Measurements from ENCODE around the gene VWA2. TPM values are rescaled to one million over a fixed set of nuclear protein-coding genes. Genes with fewer than 3 reads are reported as not detected.

VWA2 gene
- total RNA-seq, 4 donors from 2014 or later: 5.0 to 20.8 (median 11.3) TPM

DNA sequence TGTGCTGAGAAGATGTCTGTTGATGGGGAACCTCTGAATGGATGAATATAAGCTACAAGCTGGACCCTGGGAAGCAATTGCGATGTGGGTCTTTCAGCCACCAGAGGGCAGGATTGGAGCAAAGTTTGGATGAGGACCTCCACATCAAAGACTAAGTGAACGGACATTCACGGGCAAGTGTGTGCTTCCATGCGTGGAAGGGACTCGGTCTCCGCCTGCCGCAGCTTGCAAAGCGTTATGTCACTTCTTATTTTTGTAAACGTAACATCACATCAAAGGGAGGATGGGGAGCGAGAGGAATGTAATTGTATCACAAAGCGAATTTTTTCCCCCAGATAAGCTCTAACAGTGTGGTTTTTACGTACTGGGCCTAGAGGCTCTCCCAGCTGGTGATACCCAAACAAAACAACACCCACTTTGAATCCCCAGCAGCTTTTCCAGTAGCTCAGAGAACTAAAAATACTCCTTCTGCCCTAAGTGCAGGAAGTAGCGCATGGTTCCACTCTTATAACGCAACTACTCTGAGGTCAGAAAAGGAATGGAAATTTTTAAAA lies 65.0 kb downstream of the VWA2 start:
- H3K4me3 ChIP-seq: peak overlapping the region; percentile 34 to 50 (median 42)
- TF ChIP-seq, protein P1, sequence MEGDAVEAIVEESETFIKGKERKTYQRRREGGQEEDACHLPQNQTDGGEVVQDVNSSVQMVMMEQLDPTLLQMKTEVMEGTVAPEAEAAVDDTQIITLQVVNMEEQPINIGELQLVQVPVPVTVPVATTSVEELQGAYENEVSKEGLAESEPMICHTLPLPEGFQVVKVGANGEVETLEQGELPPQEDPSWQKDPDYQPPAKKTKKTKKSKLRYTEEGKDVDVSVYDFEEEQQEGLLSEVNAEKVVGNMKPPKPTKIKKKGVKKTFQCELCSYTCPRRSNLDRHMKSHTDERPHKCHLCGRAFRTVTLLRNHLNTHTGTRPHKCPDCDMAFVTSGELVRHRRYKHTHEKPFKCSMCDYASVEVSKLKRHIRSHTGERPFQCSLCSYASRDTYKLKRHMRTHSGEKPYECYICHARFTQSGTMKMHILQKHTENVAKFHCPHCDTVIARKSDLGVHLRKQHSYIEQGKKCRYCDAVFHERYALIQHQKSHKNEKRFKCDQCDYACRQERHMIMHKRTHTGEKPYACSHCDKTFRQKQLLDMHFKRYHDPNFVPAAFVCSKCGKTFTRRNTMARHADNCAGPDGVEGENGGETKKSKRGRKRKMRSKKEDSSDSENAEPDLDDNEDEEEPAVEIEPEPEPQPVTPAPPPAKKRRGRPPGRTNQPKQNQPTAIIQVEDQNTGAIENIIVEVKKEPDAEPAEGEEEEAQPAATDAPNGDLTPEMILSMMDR (IDR thresholded peaks at IDR 0.05): peak; percentile 59 to 81 (median 80)
- no peak for TF ChIP-seq POLR2A (IDR thresholded peaks at IDR 0.05)
- DNase-seq: peak; percentile 78 to 94 (median 83)
- peak overlapping the region; percentile 4 to 68 (median 48) for H3K27ac ChIP-seq
- H3K9me3 ChIP-seq: no peaks in the 10 kb centered on the region
- H3K36me3 ChIP-seq: peaks cover 0 to 13% (median 0%) of the 10 kb centered on the region in 3 donors
- H3K27me3 ChIP-seq: no peaks in the 10 kb centered on the region
- peaks cover 0 to 17% (median 0%) of the 10 kb centered on the region in 4 donors for H3K4me1 ChIP-seq

DNA sequence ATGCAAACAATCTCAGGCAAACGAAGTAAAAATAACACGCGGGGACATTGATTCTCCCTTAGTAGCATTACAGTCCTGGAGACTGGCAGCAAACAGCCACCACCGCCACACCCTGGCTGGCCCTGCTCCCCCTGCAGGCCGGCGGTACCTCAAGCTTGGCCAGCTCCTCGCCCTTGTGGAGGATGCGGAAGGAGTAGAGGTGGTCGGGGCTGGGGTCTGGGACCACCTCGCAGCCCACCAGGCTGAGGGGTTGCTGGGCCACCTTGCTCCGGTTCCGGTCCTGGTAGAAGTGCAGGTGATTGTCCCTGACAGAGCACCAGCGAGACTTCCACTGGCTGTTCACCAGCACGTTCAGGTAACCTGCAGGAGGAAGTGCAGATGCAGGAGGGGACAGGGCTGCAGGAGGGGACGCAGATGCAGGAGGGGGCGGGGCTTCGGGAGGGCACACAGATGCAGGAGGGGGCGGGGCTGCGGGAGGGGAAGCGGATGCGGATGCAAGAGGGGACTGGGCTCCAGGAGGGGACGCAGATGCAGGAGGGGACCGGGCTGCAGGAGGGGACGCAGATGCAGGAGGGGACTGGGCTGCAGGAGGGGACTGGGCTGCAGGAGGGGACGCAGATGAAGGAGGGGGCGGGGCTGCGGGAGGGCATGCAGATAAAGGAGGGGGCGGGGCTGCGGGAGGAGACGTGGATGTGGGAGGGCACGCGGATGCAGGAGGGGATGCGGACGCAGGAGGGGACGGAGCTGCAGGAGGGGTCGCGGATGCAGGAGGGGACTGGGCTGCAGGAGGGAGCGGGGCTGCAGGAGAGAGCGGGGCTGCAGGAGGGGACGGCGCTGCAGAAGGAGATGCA lies 65.7 kb downstream of the VWA2 start:
- H3K27ac ChIP-seq: peak overlapping the region; percentile 4 to 68 (median 48)
- peak; percentile 70 to 96 (median 92) for DNase-seq
- H3K27me3 ChIP-seq: no peaks in the 10 kb centered on the region
- H3K9me3 ChIP-seq: no peaks in the 10 kb centered on the region
- no peak for TF ChIP-seq POLR2A (IDR thresholded peaks at IDR 0.05)
- TF ChIP-seq, protein P1 (IDR thresholded peaks at IDR 0.05): peak; percentile 27 to 59 (median 42)
- peak overlapping the region; percentile 34 to 50 (median 42) for H3K4me3 ChIP-seq
- H3K4me1 ChIP-seq: peaks cover 0 to 17% (median 0%) of the 10 kb centered on the region in 4 donors
- H3K36me3 ChIP-seq: peaks cover 0 to 13% (median 0%) of the 10 kb centered on the region in 3 donors

DNA sequence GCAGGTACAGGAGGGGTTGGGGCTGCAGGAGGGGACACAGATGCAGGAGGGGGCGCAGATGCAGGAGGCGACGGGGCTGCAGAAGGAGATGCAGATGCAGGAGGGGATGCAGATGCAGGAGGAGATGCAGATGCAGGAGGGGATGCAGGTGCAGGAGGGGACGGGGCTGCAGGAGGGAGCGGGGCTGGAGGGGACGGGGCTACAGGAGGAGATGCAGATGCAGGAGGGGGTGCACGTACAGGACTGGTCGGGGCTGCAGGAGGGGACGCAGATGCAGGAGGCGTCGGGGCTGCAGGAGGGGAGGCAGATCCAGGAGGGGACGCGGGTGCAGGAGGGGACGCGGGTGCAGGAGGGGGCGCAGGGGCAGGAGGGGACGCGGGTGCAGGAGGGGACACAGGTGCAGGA lies 66.5 kb downstream of the VWA2 start:
- no peak for TF ChIP-seq POLR2A (IDR thresholded peaks at IDR 0.05)
- TF ChIP-seq, protein P1 (IDR thresholded peaks at IDR 0.05): no peak
- Histone ChIP-seq H3K4me1 (peaks cover 0 to 17% (median 0%) of the 10 kb centered on the region in 4 donors), H3K4me3 (no peak overlapping the region)

DNA sequence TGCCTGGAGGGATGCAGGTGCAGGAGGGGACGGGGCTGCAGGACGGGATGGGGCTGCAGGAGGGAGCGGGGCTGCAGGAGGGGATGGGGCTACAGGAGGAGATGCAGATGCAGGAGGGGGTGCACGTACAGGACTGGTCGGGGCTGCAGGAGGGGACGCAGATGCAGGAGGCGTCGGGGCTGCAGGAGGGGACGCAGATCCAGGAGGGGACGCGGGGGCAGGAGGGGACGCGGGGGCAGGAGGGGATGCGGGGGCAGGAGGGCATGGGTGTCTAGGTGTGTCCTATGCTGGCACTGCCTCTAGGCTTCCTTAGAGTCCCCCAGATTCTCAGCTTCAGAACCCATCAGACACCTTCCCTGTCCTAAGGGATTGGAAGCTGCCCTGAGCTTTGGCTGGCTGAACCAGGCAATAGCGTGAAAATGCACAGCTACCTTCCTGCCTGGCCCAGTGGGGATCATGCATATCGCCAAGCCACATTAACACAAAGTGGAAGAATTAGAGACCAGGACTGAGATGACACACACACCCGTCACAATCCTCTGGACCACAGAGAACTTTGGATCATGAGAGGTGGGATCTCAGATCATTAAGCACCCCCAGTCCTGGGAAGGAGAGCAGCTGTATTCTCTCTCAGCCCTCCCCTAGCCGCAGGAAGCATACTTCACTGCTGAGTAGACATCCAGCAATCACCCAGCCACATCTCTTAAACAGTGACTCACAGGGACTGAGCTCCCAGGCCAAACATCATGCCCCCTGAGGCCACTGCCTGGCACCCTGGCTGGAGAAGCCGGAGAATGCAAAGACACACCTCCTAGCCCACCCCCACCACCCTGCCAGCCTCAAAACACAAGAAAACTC lies 67.3 kb downstream of the VWA2 start:
- peaks cover 0 to 5% (median 0%) of the 10 kb centered on the region in 3 donors for H3K36me3 ChIP-seq
- H3K27ac ChIP-seq: no peak overlapping the region
- H3K9me3 ChIP-seq: no peaks in the 10 kb centered on the region
- DNase-seq: no peak
- TF ChIP-seq, protein P1 (IDR thresholded peaks at IDR 0.05): no peak
- TF ChIP-seq POLR2A (IDR thresholded peaks at IDR 0.05): no peak
- no peak overlapping the region for H3K4me3 ChIP-seq
- peaks cover 0 to 17% (median 0%) of the 10 kb centered on the region in 4 donors for H3K4me1 ChIP-seq
- no peaks in the 10 kb centered on the region for H3K27me3 ChIP-seq

More for the DNA sequence above, 66.5 kb downstream of the VWA2 start:
- peaks cover 0 to 7% (median 0%) of the 10 kb centered on the region in 3 donors for H3K36me3 ChIP-seq
- DNase-seq: peak in 1 of 3 donors; percentile 39
- no peaks in the 10 kb centered on the region for H3K27me3 ChIP-seq
- H3K9me3 ChIP-seq: no peaks in the 10 kb centered on the region
- H3K27ac ChIP-seq: no peak overlapping the region

GRCh38 chr10:114307731-114308130 lies 68.7 kb downstream of the VWA2 start:
- Histone ChIP-seq H3K27me3 (no peaks in the 10 kb centered on the region), H3K36me3 (no peaks in the 10 kb centered on the region), H3K9me3 (no peaks in the 10 kb centered on the region), H3K4me1 (peaks cover 0 to 17% (median 0%) of the 10 kb centered on the region in 4 donors), H3K4me3 (no peak overlapping the region), H3K27ac (no peak overlapping the region)
- DNase-seq: no peak
- TF ChIP-seq POLR2A (IDR thresholded peaks at IDR 0.05): no peak
- TF ChIP-seq, protein P1 (IDR thresholded peaks at IDR 0.05): no peak

Data from Peyer's patch (tissue), 4 donors.